PFSK-1 (cell line): Measurements from ENCODE around the gene TRAPPC2.

Source experiments
- FOXP2 ChIP-seq: optimal IDR thresholded peaks from 2 replicates; pipeline ENCODE3; 2011; ENCODE audit warnings: borderline replicate concordance, control low read depth, inconsistent platforms; ENCODE audit not compliant: insufficient read depth; ENCODE audit errors: extremely low read length, extremely low read depth
- POLR2AphosphoS5 ChIP-seq: IDR thresholded peaks from 2 replicates; pipeline ENCODE4 v1.6.1; 2012; ENCODE audit warnings: low read depth, mild to moderate bottlenecking, control low read depth, low read length, moderate library complexity
- REST ChIP-seq, 2 experiments: IDR thresholded peaks; 2 replicates each; pipeline versions ENCODE4 v1.6.1 to v1.8.0; 2011 to 2012; ENCODE audit warnings: low read depth in 2 of 2, low read length in 2 of 2, control low read depth in 1 of 2, inconsistent platforms in 1 of 2, mild to moderate bottlenecking in 1 of 2, moderate library complexity in 1 of 2; ENCODE audit not compliant: insufficient read depth in 1 of 2
- SIN3A ChIP-seq: IDR thresholded peaks from 2 replicates; pipeline ENCODE4 v1.6.1; 2012; ENCODE audit warnings: mild to moderate bottlenecking, low read length, moderate library complexity, borderline replicate concordance; ENCODE audit not compliant: insufficient read depth
- TAF1 ChIP-seq: IDR thresholded peaks from 2 replicates; pipeline ENCODE4 v1.6.1; 2012; ENCODE audit warnings: low read length, control low read depth, borderline replicate concordance; ENCODE audit not compliant: insufficient read depth

DNA sequence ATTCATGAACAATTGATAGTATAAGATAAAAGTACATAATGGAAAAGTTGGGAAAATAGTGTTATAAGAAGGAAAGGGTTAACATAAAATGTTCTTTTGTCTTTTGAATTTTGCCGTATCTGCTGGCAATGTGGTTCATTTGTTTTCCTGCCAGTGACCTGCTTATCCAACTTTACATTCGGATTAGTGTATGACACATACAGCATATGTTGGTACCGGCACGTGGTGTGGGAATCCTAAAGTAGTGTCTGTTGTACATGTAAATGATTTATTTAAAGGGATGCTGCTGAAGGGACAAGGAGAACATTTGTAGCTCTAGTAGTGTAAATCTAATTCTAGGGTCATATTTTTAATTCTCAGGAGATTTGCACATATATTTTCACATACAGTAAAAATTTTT lies 34.0 kb downstream of the TRAPPC2 start:
- TF ChIP-seq POLR2AphosphoS5 (no peak), SIN3A (no peak), TAF1 (no peak), REST (IDR thresholded peaks at IDR 0.05; ENCODE audit: insufficient read depth in 1 of 2, low read depth in 2 of 2, low read length in 2 of 2) (no peak), FOXP2 (no peak)
